GM21576 (cell line): ENCODE results near the gene ZNF521.

ENCODE experiments used
- ATAC-seq: cut with Tn5 transposase; IDR thresholded peaks from one replicate; pipeline ENCODE4 v1.9.1; 2021; ENCODE audit warnings: mild to moderate bottlenecking, moderate library complexity; ENCODE audit not compliant: unreplicated experiment

The ZNF521 gene

GRCh38 chr18:25340762-25341161, 11.2 kb downstream of the ZNF521 start:
- no peak for ATAC-seq

DNA sequence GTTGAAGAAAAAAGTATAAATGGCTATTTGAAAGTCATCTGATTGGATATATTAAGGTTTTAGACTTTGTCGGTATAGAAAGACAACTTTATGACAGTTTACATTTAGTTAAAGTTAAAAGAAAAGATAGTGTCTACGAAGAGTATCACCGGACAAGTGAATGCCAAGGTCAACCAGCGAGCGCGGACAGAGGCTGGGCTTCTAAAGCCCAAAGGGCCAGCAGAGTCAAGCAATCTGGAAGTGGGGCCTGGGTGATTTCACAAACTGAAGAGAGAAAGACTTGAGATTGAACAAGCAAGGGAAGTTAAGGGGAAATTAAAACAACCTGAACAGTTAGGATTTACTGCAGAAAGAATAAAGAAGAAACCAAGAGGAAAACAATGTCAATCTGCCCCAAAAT, 16.3 kb downstream of the ZNF521 start:
- ATAC-seq: no peak

- ATAC-seq: no peak
Observed at GRCh38 chr18:25335062-25335461, 16.9 kb downstream of the ZNF521 start.

GRCh38 chr18:25334588-25334987, 17.4 kb downstream of the ZNF521 start:
- no peak for ATAC-seq

DNA sequence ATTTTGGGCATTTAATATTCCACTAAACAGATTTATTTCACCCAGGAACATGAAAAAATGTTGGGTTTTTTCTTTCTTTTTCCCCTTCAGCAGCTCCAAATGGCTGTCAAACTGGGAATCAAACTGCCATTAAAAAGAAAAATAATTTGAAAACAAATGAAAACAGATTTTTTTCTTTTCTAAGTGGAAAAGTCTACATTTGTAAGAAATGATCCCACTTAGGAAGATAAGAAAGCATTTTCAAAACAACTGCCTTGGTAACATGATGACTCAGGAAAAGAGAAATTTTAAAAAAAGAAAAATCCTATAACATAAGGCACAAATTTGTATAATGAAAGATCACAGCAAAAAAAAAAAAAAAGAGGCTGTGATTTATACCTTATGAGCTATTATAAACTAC, 20.0 kb downstream of the ZNF521 start:
- ATAC-seq: no peak

DNA sequence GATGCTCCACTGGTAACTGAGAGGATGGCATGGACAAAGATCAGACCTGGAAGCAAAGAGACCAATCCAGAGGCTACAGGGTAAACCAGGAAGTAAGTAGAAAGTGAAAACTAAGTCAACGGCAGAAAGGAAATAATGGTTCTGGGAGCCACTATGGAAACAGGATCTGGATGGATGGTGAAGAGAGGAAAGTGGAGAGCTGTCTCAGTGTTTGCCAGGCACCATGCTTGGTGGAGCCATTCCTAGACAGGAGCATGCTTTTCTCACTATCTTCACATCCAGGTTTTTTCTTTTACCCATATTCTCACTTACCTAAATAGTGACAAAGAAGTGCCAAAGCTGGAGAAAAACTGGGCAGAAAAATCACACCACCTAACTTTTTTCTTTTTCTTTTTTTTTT, 22.2 kb downstream of the ZNF521 start:
- no peak for ATAC-seq

- no peak for ATAC-seq
Observed at GRCh38 chr18:25327584-25327983, 24.4 kb downstream of the ZNF521 start.

DNA sequence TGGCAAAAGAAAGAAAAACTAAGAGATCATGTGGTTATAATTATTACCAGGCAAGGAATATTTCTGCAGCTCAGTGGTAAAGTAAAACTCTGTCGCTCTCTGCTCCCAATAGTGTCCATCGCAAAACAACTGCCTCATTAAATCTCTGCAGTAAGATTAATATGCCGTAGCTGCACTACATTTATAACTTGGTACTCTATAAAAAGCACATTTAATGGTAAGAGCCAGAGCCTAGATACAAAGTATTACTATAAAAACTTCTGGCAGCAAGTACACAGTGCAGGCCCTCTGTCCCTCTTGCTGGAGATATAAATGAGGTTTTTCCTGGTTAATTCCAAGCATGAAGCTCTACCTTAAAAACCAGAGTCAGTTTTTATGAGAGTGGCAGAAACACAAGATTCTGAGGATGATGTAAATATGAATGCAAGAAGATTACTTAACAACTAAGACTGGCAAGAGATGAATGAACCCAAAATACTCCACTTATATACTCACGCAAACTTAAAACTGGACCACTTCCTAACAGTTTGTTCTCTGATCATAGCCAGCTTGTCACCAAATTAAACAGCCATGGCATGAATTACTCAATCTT, 25.5 kb downstream of the ZNF521 start:
- no peak for ATAC-seq

DNA sequence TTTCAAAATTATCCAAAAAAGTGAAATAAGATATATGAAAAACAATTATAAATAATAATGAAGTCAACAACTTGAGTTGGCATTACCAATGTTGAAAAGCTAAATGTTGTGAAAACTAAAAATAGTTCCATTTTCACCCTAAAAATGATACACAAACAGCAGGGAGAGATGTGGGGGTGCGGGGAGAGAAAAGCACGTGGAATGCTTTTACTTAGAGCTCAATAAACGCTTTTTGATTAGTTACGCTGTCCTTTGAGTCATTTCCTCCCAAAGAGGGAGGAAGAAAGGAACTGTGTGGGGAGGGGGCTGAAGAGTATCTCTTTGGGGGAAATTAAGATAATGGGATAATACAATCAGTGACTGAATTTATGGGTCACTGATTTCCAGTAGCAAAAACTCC, 29.2 kb downstream of the ZNF521 start:
- no peak for ATAC-seq

DNA sequence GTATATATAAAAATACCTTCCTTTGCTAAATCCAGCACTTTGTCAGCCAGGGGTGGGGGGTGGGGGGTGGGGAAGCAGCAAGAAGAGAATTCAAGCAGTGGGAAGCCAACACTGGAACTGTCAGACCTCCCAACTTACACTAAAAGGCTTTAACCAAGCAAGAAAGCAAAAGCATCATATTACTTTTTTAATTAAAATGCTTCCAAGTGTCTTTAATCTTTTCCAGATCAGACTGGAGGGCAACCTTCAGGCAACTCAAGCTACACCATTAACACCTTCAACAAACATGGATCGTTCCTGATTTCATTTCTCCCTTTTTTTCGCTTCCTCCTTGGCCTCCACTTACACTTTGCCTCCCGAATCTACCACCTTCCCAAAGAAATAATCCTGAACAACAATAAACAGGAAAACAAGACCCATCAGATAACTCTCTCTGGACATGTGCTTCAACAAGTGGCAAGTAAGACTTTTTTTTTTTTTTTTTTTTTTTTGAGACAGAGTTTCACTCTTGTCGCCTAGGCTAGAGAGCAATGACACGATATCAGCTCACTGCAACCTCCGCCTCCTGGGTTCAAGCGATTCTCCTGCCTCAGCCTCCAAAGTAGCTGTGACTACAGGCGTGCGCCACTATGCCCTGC, 35.5 kb downstream of the ZNF521 start:
- no peak for ATAC-seq

DNA sequence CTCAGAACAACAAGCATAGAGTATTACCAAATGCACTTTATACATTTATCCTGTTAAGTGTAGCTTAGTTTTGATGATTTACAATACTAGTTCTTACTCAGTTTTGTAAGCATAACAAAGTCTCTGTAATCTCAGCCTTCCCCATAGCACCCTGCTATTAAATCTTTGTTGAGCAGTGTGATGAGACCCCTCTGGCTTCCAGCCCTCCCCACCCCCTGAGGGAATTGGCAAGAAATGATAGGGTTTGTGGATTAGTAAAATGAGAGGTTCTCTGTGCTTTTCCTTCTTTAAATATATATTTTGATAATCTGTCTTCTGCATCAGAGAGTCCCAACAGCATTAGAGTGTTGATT, 37.2 kb downstream of the ZNF521 start:
- no peak for ATAC-seq

DNA sequence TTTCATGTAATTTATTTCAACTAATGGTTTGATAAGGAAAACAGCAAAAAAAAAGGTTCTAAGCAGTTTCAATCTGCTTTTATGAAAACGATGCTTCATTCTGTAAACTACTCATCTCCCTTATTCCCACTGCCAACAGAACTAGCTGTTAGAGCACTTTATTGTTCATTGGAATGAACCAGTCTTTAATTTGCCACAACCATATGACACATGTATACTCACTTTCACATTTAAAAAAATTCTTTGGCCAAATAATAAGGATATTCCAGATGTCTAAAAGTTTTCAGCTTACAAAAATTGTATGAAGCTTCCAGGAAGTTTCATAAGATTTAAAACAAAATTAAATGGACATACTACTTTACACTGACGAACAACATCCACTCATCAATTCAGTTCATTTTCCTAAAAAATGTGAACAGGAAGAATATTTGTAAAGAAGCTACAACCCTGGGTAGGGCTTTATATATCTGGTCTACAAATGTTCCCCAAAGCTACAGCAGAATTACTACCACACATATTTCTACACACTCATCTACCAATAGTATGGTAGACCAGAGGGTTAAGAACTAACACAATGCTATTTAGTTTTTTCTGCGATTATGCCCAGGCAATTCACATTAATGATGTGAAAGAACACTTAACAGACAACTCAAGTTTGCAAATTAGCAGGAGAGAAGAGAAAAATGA, 37.7 kb downstream of the ZNF521 start:
- ATAC-seq: no peak

- no peak for ATAC-seq
Observed at GRCh38 chr18:25313268-25313667, 38.7 kb downstream of the ZNF521 start.

DNA sequence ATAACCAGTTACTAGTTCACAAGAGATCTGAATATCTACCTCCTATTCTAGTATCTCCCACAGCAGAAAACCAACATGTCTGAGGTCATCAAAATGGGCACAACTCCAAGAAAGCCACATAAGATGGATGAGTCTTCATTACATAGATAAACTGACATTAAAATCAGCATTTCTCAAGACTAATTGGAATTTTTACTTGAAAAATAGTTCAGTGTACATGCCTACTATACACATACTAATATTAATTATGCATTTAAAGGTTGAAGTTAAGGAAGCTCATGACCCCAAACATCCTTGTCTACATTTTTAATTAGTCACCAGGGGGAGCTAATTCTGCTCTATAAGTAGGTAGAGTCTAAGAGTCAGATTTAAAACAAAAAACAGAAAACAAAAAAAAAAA, 41.9 kb downstream of the ZNF521 start:
- ATAC-seq: no peak

- ATAC-seq: no peak
Observed at GRCh38 chr18:25308381-25308780, 43.6 kb downstream of the ZNF521 start.

- no peak for ATAC-seq
Observed at GRCh38 chr18:25307192-25307591, 44.8 kb downstream of the ZNF521 start.

DNA sequence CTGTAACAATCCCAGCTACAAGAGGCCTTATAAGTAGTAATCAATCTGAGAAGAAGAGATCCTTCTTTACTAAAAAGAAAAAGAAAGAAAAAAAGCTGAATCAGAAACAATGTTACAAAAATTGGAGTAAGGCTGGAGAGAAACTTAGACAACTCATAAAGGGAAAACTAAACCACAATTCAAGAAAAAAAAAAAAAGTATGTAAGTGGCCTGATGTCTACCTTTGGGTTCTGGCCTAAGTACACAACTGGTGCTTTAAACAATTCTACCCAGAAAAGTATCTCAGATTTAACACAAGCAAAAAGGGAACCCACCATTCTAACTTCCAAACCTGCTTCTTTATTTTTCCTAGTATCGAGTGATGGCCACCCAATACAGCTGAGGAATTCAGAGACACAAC, 45.3 kb downstream of the ZNF521 start:
- ATAC-seq: no peak

DNA sequence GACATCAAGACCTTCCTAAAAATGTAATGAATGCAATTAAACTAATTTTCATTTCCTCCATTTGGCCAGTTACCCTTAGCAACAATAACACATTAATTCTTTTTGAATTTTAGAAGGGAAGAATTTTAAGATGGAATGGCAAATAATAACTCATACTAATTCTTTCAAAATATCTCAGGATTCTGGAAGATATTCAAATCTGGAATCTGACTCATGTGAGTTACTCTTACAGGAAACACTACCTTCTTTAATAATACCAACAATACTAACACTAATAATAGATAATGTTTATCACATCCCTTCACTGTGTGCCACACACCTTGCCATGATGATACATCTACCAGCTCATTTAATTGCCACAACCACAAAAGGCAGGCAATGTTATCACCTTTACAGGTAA, 46.4 kb downstream of the ZNF521 start:
- no peak for ATAC-seq

DNA sequence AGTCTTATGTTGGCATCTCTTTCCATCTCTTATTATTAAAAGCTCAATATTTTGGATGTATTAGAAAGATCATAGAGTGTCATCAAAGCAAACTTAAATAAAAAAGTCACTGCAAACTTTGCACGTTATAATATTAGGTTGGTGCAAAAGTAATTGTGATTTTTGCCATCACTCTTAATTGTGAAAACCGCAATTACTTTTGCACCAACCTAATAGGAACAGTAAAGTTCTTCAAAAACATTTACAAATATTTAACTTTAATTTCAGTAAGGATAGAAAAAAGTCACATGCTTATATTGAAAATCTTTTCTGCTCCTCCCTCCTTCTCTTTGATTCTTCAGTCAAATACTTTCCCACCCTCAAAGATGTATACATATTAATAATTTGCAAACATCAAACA, 51.5 kb downstream of the ZNF521 start:
- ATAC-seq: no peak

- ATAC-seq: no peak
Observed at GRCh38 chr18:25299426-25300300, 52.3 kb downstream of the ZNF521 start.

DNA sequence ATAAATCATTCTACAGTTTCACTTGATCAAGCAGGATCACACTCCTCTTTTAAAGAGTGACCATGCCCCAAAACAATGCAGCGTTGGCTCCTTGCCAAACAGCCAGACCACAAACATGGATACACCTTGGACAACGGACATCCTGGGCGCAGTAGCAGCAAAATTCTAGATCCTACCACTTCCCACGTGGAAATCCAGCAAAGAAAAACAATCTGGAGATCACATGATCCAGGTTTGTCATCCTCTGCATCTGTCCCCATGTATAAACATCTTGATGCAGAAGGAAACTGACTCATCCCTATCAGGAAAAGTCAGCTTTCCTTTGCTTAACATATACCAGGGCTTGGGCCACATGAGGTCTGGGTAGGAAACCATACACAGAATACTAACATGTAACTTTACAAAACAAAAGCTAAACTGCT, 53.1 kb downstream of the ZNF521 start:
- no peak for ATAC-seq
